ENCODE data around the gene LGALS4.

The LGALS4 gene

DNA sequence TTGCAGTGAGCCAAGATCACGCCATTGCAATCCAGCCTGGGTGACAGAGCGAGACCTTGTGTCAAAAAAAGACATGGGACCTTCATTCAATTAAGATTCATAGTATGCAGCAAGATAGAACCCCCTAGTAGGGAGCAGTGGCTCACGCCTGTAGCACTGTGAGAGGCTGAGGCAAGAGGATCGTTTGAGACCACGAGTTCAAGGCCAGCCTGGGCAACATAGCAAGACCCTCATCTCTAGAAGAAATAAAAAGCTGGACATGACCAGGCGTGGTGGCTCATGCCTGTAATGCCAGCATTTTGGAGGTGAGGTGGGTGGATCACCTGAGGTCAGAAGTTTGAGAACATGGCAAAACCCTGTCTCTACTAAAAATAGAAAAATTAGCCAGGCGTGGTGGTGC, 32.3 kb downstream of the LGALS4 start:
- Histone ChIP-seq H3K9me2 (ENCODE audit: low read depth, low read length) (no peaks in the 10 kb centered on the region), H3K4me3 (ENCODE audit: low read depth, low read length, poor library complexity, severe bottlenecking) (no peak overlapping the region), H2AFZ (ENCODE audit: low read length) (no peak overlapping the region)

DNA sequence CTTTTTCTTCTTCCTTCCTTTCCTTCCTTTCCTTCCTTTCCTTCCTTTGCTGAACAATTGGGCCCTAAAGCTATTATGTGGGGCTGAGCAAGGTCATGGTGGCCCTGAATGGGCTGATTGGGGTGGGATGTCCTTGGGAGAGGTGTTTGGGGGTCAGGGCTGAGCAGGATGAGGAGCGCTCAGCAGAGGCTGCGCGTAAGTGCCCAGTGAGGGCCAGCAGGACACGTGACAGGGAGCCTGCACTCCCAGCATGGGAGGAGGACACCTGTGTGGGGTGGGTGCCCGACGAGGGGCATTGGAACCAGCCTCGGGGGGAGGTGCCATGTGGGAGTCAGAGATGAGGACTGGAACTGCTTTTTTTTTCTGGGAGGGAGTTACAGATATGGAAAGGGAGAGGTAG, 34.0 kb downstream of the LGALS4 start:
- Histone ChIP-seq H2AFZ (ENCODE audit: low read length) (no peak overlapping the region), H3K4me2 (ENCODE audit: low read length) (no peak overlapping the region), H3K4me1 (ENCODE audit: insufficient read depth, low read length, severe bottlenecking) (no peaks in the 10 kb centered on the region), H3K27ac (ENCODE audit: low read depth, low read length, poor library complexity, severe bottlenecking) (no peak overlapping the region), H3K27me3 (ENCODE audit: insufficient read depth, low read length) (peaks cover 7% of the 10 kb centered on the region; the same call in 1 of the 2 replicates), H3K79me2 (ENCODE audit: insufficient read depth, low read length) (no peaks in the 10 kb centered on the region), H3K9ac (ENCODE audit: low read length) (no peak overlapping the region), H3F3A (ENCODE audit: insufficient read depth, low read length) (no peaks in the 10 kb centered on the region), H4K20me1 (ENCODE audit: insufficient read depth, low read length) (no peaks in the 10 kb centered on the region), H3K4me3 (ENCODE audit: low read depth, low read length, poor library complexity, severe bottlenecking) (no peak overlapping the region), H3K36me3 (ENCODE audit: insufficient read depth, low read length) (no peaks in the 10 kb centered on the region), H3K9me3 (ENCODE audit: low read length) (no peaks in the 10 kb centered on the region), H3K9me2 (ENCODE audit: low read depth, low read length) (no peaks in the 10 kb centered on the region)
- TF ChIP-seq, protein P1, sequence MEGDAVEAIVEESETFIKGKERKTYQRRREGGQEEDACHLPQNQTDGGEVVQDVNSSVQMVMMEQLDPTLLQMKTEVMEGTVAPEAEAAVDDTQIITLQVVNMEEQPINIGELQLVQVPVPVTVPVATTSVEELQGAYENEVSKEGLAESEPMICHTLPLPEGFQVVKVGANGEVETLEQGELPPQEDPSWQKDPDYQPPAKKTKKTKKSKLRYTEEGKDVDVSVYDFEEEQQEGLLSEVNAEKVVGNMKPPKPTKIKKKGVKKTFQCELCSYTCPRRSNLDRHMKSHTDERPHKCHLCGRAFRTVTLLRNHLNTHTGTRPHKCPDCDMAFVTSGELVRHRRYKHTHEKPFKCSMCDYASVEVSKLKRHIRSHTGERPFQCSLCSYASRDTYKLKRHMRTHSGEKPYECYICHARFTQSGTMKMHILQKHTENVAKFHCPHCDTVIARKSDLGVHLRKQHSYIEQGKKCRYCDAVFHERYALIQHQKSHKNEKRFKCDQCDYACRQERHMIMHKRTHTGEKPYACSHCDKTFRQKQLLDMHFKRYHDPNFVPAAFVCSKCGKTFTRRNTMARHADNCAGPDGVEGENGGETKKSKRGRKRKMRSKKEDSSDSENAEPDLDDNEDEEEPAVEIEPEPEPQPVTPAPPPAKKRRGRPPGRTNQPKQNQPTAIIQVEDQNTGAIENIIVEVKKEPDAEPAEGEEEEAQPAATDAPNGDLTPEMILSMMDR (IDR thresholded peaks at IDR 0.05; ENCODE audit: low read length): no peak
- no peak for TF ChIP-seq EZH2 (IDR thresholded peaks at IDR 0.05; ENCODE audit: borderline replicate concordance, low read length)

More for the DNA sequence above, 32.3 kb downstream of the LGALS4 start:
- Histone ChIP-seq H3K4me1 (ENCODE audit: insufficient read depth, low read length, severe bottlenecking) (no peaks in the 10 kb centered on the region), H3K27ac (ENCODE audit: low read depth, low read length, poor library complexity, severe bottlenecking) (no peak overlapping the region), H3K9me3 (ENCODE audit: low read length) (no peaks in the 10 kb centered on the region), H3K9ac (ENCODE audit: low read length) (no peak overlapping the region), H4K20me1 (ENCODE audit: insufficient read depth, low read length) (no peaks in the 10 kb centered on the region), H3K36me3 (ENCODE audit: insufficient read depth, low read length) (no peaks in the 10 kb centered on the region), H3F3A (ENCODE audit: insufficient read depth, low read length) (no peaks in the 10 kb centered on the region), H3K4me2 (ENCODE audit: low read length) (no peak overlapping the region), H3K79me2 (ENCODE audit: insufficient read depth, low read length) (no peaks in the 10 kb centered on the region), H3K27me3 (ENCODE audit: insufficient read depth, low read length) (peaks cover 7% of the 10 kb centered on the region; the same call in 1 of the 2 replicates)
- TF ChIP-seq EZH2 (IDR thresholded peaks at IDR 0.05; ENCODE audit: borderline replicate concordance, low read length): no peak
- TF ChIP-seq, protein P1 (IDR thresholded peaks at IDR 0.05; ENCODE audit: low read length): no peak

DNA sequence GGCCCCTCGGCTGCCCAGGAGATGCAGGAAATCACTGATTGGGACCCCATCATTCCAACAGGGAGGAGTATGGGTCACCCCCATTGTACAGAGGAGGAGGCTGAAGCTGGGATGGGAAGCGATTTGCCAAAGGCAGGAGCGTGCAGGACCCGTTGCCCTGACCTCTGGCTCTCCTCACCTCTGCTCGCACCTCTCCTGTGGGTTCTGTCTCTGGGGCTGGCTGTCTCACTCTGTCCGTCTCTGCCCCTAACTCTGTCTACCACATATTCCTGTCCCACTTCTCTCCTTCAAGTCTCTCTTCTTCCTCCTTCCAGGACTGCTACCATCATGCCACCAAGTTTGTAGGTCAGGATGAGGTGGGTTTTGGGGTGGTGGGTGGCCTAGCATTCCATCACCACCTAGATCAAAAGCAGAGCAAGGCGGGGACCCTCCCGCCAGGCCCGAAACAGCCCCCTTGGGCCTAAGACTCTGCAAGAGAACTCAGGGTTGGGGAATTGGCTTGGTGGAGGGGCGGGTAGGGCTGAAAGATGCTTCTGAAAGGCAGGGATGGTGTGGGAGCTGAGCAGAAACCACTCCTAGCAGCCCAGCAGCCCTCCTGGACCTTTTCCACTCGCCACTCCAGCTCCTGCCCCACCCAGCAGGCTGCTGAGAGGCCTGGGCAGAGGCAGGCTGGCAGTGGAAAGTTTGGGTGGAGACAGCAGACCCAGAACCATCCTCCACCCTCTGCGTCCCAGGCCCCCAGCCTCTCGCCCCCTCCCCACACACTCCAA, 38.4 kb downstream of the LGALS4 start:
- Histone ChIP-seq H3K27ac (ENCODE audit: low read depth, low read length, poor library complexity, severe bottlenecking) (no peak overlapping the region), H2AFZ (ENCODE audit: low read length) (no peak overlapping the region)
- TF ChIP-seq EZH2 (IDR thresholded peaks at IDR 0.05; ENCODE audit: borderline replicate concordance, low read length): no peak
- TF ChIP-seq, protein P1 (IDR thresholded peaks at IDR 0.05; ENCODE audit: low read length): no peak

More for the DNA sequence above, 38.4 kb downstream of the LGALS4 start:
- Histone ChIP-seq H3K4me2 (ENCODE audit: low read length) (no peak overlapping the region), H3K79me2 (ENCODE audit: insufficient read depth, low read length) (no peaks in the 10 kb centered on the region), H3K9ac (ENCODE audit: low read length) (no peak overlapping the region), H4K20me1 (ENCODE audit: insufficient read depth, low read length) (no peaks in the 10 kb centered on the region), H3K9me2 (ENCODE audit: low read depth, low read length) (no peaks in the 10 kb centered on the region), H3F3A (ENCODE audit: insufficient read depth, low read length) (no peaks in the 10 kb centered on the region), H3K4me3 (ENCODE audit: low read depth, low read length, poor library complexity, severe bottlenecking) (no peak overlapping the region), H3K9me3 (ENCODE audit: low read length) (no peaks in the 10 kb centered on the region), H3K36me3 (ENCODE audit: insufficient read depth, low read length) (no peaks in the 10 kb centered on the region), H3K4me1 (ENCODE audit: insufficient read depth, low read length, severe bottlenecking) (peaks cover 10% of the 10 kb centered on the region), H3K27me3 (ENCODE audit: insufficient read depth, low read length) (no peaks in the 10 kb centered on the region)
